Measurements from ENCODE around the gene FAM120A. TPM values are rescaled to one million over a fixed set of nuclear protein-coding genes. Genes with fewer than 3 reads are reported as not detected.

Gene FAM120A
- total and polyA plus RNA-seq, 2 of the 13 experiments (the other 11 are each of a cell fraction or from before 2014, with no cell fraction given), result 41.3 to 44.4 TPM

DNA sequence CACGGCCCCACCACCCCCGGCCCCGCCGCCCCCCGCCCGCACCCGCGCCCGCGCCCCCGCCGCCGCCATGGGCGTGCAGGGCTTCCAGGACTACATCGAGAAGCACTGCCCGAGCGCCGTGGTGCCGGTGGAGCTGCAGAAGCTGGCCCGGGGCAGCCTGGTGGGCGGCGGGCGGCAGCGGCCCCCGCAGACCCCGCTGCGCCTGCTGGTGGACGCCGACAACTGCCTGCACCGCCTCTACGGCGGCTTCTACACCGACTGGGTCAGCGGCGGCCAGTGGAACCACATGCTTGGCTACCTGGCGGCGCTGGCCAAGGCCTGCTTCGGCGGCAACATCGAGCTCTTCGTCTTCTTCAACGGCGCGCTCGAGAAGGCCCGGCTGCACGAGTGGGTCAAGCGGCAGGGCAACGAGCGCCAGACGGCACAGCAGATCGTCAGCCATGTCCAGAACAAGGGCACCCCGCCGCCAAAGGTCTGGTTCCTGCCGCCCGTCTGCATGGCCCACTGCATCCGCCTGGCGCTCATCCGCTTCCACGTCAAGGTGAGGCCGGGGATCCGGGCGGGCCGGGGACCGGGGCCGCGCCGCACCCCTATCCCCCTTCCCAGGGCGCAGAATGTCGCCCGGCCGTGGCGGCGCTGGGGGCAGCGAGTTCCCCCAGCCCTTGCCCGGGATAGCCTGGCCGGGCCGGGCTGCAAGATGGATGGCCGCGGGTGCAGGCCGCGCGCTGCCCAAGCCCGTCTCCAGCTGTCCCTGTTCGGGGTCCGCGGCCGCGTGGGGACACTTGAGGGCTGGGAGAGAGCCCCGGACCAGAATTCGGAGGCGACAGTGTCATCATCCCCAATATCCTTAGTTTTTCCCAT is 594 bp downstream of the FAM120A start (continued):
- TF ChIP-seq HNRNPL (IDR thresholded peaks at IDR 0.05; ENCODE audit: low read depth, low read length) (0 out of 2 replicates have a peak, but pooled peaks have one; percentile 44), ZNF550 (CRISPR knock-in tag; IDR thresholded peaks at IDR 0.05; ENCODE audit: borderline replicate concordance) (no peak), MZF1 (CRISPR knock-in tag; IDR thresholded peaks at IDR 0.05; ENCODE audit: borderline replicate concordance) (no peak), ZNF383 (CRISPR knock-in tag; IDR thresholded peaks at IDR 0.05; ENCODE audit: borderline replicate concordance) (no peak), PLRG1 (conservative IDR thresholded peaks at IDR 0.05) (no peak), PHF21A (CRISPR knock-in tag; IDR thresholded peaks at IDR 0.05) (no peak), ZNF207 (IDR thresholded peaks at IDR 0.05; ENCODE audit: borderline replicate concordance) (no peak), ONECUT2 (CRISPR knock-in tag; IDR thresholded peaks at IDR 0.05) (no peak), WIZ (CRISPR knock-in tag; IDR thresholded peaks at IDR 0.05) (no peak; the same call in 1 of the 2 replicates), ZNF333 (CRISPR knock-in tag; IDR thresholded peaks at IDR 0.05; ENCODE audit: borderline replicate concordance) (no peak; the same call in 1 of the 2 replicates), ZNF292 (CRISPR knock-in tag; IDR thresholded peaks at IDR 0.05; ENCODE audit: borderline replicate concordance, low read depth) (0 out of 2 replicates have a peak, but pooled peaks have one; percentile 41), MTA3 (CRISPR knock-in tag; IDR thresholded peaks at IDR 0.05) (no peak), ZNF317 (CRISPR knock-in tag; IDR thresholded peaks at IDR 0.05) (no peak), GPN1 (CRISPR knock-in tag; IDR thresholded peaks at IDR 0.05; ENCODE audit: borderline replicate concordance) (no peak), ZNF34 (CRISPR knock-in tag; IDR thresholded peaks at IDR 0.05; ENCODE audit: borderline replicate concordance) (no peak), SIN3A (IDR thresholded peaks at IDR 0.05; ENCODE audit: borderline replicate concordance, low read depth, low read length) (0 out of 2 replicates have a peak, but pooled peaks have one; percentile 31), SIX4 (CRISPR knock-in tag; IDR thresholded peaks at IDR 0.05) (no peak), ZNF878 (CRISPR knock-in tag; IDR thresholded peaks at IDR 0.05) (no peak), GATAD2A (CRISPR knock-in tag; IDR thresholded peaks at IDR 0.05) (no peak), CHCHD3 (CRISPR knock-in tag; IDR thresholded peaks at IDR 0.05) (no peak; the same call in 1 of the 2 replicates), ZNF7 (CRISPR knock-in tag; IDR thresholded peaks at IDR 0.05) (no peak), MED13 (CRISPR knock-in tag; IDR thresholded peaks at IDR 0.05) (0 out of 2 replicates have a peak, but pooled peaks have one; percentile 57)
- TF ChIP-seq, protein P1, sequence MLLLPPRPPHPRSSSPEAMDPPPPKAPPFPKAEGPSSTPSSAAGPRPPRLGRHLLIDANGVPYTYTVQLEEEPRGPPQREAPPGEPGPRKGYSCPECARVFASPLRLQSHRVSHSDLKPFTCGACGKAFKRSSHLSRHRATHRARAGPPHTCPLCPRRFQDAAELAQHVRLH (CRISPR knock-in tag; IDR thresholded peaks at IDR 0.05; ENCODE audit: borderline replicate concordance, low read depth), result no peak
- TF ChIP-seq, protein P2, sequence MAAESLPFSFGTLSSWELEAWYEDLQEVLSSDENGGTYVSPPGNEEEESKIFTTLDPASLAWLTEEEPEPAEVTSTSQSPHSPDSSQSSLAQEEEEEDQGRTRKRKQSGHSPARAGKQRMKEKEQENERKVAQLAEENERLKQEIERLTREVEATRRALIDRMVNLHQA (CRISPR knock-in tag; IDR thresholded peaks at IDR 0.05), result no peak
- TF ChIP-seq, protein P3, sequence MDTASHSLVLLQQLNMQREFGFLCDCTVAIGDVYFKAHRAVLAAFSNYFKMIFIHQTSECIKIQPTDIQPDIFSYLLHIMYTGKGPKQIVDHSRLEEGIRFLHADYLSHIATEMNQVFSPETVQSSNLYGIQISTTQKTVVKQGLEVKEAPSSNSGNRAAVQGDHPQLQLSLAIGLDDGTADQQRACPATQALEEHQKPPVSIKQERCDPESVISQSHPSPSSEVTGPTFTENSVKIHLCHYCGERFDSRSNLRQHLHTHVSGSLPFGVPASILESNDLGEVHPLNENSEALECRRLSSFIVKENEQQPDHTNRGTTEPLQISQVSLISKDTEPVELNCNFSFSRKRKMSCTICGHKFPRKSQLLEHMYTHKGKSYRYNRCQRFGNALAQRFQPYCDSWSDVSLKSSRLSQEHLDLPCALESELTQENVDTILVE (CRISPR knock-in tag; IDR thresholded peaks at IDR 0.05), result no peak
- TF ChIP-seq, protein P4, sequence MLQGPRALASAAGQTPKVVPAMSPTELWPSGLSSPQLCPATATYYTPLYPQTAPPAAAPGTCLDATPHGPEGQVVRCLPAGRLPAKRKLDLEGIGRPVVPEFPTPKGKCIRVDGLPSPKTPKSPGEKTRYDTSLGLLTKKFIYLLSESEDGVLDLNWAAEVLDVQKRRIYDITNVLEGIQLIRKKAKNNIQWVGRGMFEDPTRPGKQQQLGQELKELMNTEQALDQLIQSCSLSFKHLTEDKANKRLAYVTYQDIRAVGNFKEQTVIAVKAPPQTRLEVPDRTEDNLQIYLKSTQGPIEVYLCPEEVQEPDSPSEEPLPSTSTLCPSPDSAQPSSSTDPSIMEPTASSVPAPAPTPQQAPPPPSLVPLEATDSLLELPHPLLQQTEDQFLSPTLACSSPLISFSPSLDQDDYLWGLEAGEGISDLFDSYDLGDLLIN (CRISPR knock-in tag; IDR thresholded peaks at IDR 0.05; ENCODE audit: borderline replicate concordance), result no peak

All from HepG2 (cell line).